Measurements from ENCODE around the gene FARS2. TPM values are rescaled to one million over a fixed set of nuclear protein-coding genes. Genes with fewer than 3 reads are reported as not detected.

Gene FARS2
- total RNA-seq, 1 donor from 2014 or later, result 11.8 TPM

DNA sequence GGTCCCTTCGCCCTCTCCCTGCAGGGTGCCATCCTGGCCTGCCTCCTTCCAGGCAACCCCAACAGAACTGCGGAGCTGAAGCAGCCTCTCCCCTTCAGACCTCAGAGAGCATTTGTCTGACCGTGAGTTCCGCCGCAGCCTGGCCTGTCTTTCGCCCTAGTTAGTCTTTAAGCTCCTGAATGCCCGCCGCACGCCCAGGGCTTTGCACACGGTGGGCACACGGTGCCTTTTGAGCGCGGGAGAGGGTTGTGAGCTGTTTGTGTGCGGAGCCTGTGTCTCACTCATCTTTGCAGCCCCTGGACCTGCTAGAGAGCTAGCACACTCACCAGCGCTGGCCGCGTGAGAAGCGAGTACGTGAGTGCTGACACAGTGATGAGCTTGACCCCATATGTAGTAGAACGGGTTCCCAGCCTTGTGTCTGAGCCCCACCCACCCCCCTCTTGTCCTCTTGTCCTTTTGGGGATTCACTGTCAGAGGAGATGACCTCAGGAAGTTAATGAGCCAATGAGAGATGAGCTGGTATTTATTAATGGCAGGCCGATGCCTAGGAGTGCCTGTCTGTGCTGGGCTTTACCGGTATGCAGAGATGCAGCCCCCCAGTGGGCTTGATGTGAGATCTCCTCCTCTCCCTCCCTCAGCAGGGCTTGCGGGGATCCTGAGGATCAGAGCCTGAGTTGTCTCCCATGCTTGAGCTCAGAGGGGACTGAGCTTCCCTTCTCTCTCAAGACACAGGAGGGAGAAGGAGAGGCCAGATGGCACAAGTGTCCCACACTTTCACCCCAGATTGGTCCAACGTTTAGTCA is 249.2 kb downstream of the FARS2 start:
- Mint-ChIP-seq H3K9me3 (ENCODE audit: low read depth) (no peaks in the 10 kb centered on the region), H3K4me1 (ENCODE audit: low read depth) (peaks cover 3% of the 10 kb centered on the region), H3K27me3 (ENCODE audit: low read depth) (no peaks in the 10 kb centered on the region), H3K4me3 (ENCODE audit: unreplicated experiment) (no peak overlapping the region), H3K36me3 (ENCODE audit: low read depth) (no peaks in the 10 kb centered on the region), H3K27ac (ENCODE audit: unreplicated experiment) (no peak overlapping the region)
- TF ChIP-seq, protein P1, sequence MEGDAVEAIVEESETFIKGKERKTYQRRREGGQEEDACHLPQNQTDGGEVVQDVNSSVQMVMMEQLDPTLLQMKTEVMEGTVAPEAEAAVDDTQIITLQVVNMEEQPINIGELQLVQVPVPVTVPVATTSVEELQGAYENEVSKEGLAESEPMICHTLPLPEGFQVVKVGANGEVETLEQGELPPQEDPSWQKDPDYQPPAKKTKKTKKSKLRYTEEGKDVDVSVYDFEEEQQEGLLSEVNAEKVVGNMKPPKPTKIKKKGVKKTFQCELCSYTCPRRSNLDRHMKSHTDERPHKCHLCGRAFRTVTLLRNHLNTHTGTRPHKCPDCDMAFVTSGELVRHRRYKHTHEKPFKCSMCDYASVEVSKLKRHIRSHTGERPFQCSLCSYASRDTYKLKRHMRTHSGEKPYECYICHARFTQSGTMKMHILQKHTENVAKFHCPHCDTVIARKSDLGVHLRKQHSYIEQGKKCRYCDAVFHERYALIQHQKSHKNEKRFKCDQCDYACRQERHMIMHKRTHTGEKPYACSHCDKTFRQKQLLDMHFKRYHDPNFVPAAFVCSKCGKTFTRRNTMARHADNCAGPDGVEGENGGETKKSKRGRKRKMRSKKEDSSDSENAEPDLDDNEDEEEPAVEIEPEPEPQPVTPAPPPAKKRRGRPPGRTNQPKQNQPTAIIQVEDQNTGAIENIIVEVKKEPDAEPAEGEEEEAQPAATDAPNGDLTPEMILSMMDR (IDR thresholded peaks at IDR 0.05), result no peak
- no peak for DNase-seq (ENCODE audit: low spot score)

DNA sequence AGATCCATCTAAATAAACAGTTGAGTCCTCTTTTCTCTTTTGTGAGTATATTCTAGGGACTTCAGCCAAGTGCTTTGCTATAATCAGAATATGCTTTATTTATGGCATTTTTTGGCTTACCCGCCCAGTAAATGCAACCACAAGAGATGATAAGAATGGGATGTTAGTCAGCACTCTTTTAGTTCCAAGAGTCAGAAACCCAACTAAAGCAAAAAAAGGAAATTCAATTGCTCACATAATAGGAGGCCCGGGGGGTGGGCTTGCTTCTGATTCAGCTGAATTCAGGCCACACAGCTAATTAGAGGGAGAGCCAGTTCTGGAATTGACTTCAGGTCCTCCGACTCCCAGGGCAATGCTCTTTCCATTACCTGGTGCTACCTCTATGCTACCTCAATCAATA is 250.6 kb downstream of the FARS2 start:
- Mint-ChIP-seq H3K4me3 (ENCODE audit: unreplicated experiment) (no peak overlapping the region), H3K36me3 (ENCODE audit: low read depth) (no peaks in the 10 kb centered on the region), H3K27ac (ENCODE audit: unreplicated experiment) (no peak overlapping the region), H3K9me3 (ENCODE audit: low read depth) (no peaks in the 10 kb centered on the region), H3K4me1 (ENCODE audit: low read depth) (peaks cover 3% of the 10 kb centered on the region), H3K27me3 (ENCODE audit: low read depth) (no peaks in the 10 kb centered on the region)
- DNase-seq (ENCODE audit: low spot score), result no peak
- TF ChIP-seq, protein P1 (IDR thresholded peaks at IDR 0.05), result no peak

DNA sequence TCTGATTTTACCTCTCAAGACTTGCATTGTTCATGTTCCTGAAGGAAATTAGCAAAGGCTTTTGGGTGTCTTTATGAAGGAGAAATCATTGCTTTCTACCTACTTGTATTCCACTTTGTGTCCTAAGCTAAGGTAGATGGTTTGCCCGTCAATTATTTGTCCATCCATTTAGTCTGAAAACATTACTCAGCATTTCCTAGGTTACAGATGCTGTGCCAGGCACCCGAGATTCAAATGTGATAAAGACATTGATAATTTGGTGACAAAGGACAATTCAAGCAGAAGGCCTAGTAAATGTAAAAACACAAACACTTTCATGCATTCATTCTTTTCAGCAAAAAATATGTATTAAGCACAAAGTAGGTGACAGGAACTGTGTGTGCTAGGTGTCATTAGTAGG is 251.1 kb downstream of the FARS2 start:
- TF ChIP-seq, protein P1 (IDR thresholded peaks at IDR 0.05), result no peak

DNA sequence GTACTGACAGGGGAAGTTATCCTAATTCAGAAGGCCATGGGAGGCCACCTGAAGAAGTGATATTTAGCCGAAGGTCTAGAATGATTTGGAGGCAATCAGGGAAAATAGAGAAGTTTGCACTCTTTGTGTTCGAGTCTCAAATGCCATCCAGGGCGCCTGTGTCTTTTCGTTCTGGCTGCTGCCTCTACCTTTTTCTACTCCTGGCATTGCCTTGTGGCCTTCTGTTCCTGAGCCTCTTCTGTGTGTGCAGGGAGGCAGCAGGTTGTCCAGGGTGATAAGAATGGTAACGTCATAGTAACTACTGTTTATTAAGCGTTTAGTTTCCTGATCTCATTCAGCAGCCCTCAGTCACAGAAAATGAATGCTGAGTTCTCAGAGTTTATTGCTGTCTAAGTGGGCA is 252.1 kb downstream of the FARS2 start:
- no peak overlapping the region for H3K27ac Mint-ChIP-seq (ENCODE audit: unreplicated experiment)
- no peaks in the 10 kb centered on the region for H3K36me3 Mint-ChIP-seq (ENCODE audit: low read depth)
- H3K9me3 Mint-ChIP-seq (ENCODE audit: low read depth), result no peaks in the 10 kb centered on the region
- H3K4me1 Mint-ChIP-seq (ENCODE audit: low read depth), result peaks cover 3% of the 10 kb centered on the region
- no peak overlapping the region for H3K4me3 Mint-ChIP-seq (ENCODE audit: unreplicated experiment)
- H3K27me3 Mint-ChIP-seq (ENCODE audit: low read depth), result no peaks in the 10 kb centered on the region
- no peak for DNase-seq (ENCODE audit: low spot score)
- TF ChIP-seq, protein P1 (IDR thresholded peaks at IDR 0.05), result no peak

More for the DNA sequence above, 251.1 kb downstream of the FARS2 start:
- Mint-ChIP-seq H3K4me3 (ENCODE audit: unreplicated experiment) (no peak overlapping the region), H3K36me3 (ENCODE audit: low read depth) (no peaks in the 10 kb centered on the region), H3K4me1 (ENCODE audit: low read depth) (peaks cover 3% of the 10 kb centered on the region), H3K27ac (ENCODE audit: unreplicated experiment) (no peak overlapping the region), H3K27me3 (ENCODE audit: low read depth) (no peaks in the 10 kb centered on the region), H3K9me3 (ENCODE audit: low read depth) (no peaks in the 10 kb centered on the region)
- no peak for DNase-seq (ENCODE audit: low spot score)

DNA sequence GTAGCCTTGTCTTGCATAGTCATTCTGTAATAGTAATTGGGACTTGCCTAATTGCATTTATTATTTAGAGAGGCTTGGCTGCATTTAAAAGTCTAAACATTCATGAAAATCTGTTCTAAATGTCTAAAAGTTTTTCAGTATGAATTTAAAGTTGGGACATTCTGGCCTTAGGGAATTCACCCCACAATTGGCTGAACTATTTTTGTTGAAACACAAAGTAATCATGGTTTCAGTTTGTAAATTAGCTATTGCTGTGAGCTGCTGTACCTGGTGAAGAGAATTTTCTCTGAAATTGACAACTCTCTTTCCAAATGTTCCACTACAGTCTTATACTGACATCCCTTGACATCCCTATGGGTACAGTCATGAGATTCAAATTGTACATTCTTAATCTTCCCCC is 253.0 kb downstream of the FARS2 start:
- TF ChIP-seq, protein P1 (IDR thresholded peaks at IDR 0.05), result no peak
- no peak for DNase-seq (ENCODE audit: low spot score)
- Mint-ChIP-seq H3K4me3 (ENCODE audit: unreplicated experiment) (no peak overlapping the region), H3K27ac (ENCODE audit: unreplicated experiment) (no peak overlapping the region), H3K27me3 (ENCODE audit: low read depth) (no peaks in the 10 kb centered on the region), H3K9me3 (ENCODE audit: low read depth) (no peaks in the 10 kb centered on the region), H3K4me1 (ENCODE audit: low read depth) (peaks cover 3% of the 10 kb centered on the region), H3K36me3 (ENCODE audit: low read depth) (no peaks in the 10 kb centered on the region)

Measured in chondrocyte (in vitro differentiated cells).